DND-41 (cell line): ENCODE data around the gene ASB1.

Source experiments
- ATAC-seq: fragments of 200-7000 bp; cut with Tn5 transposase; 3 replicates; pipeline ENCODE4 v1.9.1; 2021; ENCODE audit warnings: low read depth; ENCODE audit not compliant: insufficient read depth
- DNase-seq: peaks from one replicate; pipeline ENCODE4 v3.0.0-alpha.2; 2020
- H2AFZ ChIP-seq: 2 replicates; pipeline ENCODE4 v1.6.0; 2012; ENCODE audit warnings: low read depth, low read length
- H3K27ac ChIP-seq: 2 replicates; pipeline ENCODE4 v1.5.1; 2012; ENCODE audit warnings: low read length, inconsistent platforms
- H3K27me3 ChIP-seq: fragments of 200-600 bp; sonication (generic); 2 replicates; pipeline ENCODE4 v1.6.0; 2012; ENCODE audit warnings: low read length, mild to moderate bottlenecking, inconsistent platforms; ENCODE audit not compliant: insufficient read depth, poor library complexity
- H3K36me3 ChIP-seq: 2 replicates; pipeline ENCODE4 v1.5.1; 2012; ENCODE audit warnings: low read length, inconsistent platforms; ENCODE audit not compliant: insufficient read depth
- H3K4me1 ChIP-seq: 2 replicates; pipeline ENCODE4 v1.5.1; 2012; ENCODE audit warnings: mild to moderate bottlenecking, low read length; ENCODE audit not compliant: insufficient read depth
- H3K4me2 ChIP-seq: 2 replicates; pipeline ENCODE4 v1.6.0; 2012; ENCODE audit warnings: mild to moderate bottlenecking, moderate library complexity, low read length, inconsistent platforms; ENCODE audit not compliant: insufficient read depth
- H3K4me3 ChIP-seq, 2 experiments: fragments of 200-600 bp in 1 of 2; shearing (Covaris generic) in 1 of 2; 2 replicates each; pipeline ENCODE4 v1.5.1; 2012 to 2016; ENCODE audit warnings: inconsistent platforms in 2 of 2, low read length in 2 of 2, mild to moderate bottlenecking in 2 of 2, low read depth in 1 of 2, moderate library complexity in 1 of 2
- H3K79me2 ChIP-seq: 2 replicates; pipeline ENCODE4 v1.6.0; 2012; ENCODE audit warnings: low read length, inconsistent platforms; ENCODE audit not compliant: insufficient read depth
- H3K9ac ChIP-seq: 2 replicates; pipeline ENCODE4 v1.6.0; 2012; ENCODE audit warnings: low read depth, mild to moderate bottlenecking, inconsistent platforms, low read length, moderate library complexity
- H3K9me3 ChIP-seq: 2 replicates; pipeline ENCODE4 v1.5.1; 2012; ENCODE audit warnings: low read length, moderate library complexity, mild to moderate bottlenecking, inconsistent platforms; ENCODE audit not compliant: insufficient read depth, severe bottlenecking
- H4K20me1 ChIP-seq: 2 replicates; pipeline ENCODE4 v1.6.0; 2012; ENCODE audit warnings: low read length; ENCODE audit not compliant: insufficient read depth
- CTCF ChIP-seq: IDR thresholded peaks from 2 replicates; pipeline ENCODE4 v1.5.1; 2012; ENCODE audit warnings: borderline replicate concordance, low read length, moderate library complexity, mild to moderate bottlenecking; ENCODE audit not compliant: poor library complexity, severe bottlenecking; ENCODE audit errors: extremely low read depth
- EZH2 ChIP-seq: IDR thresholded peaks from 3 replicates; pipeline ENCODE4 v1.6.1; 2012; ENCODE audit warnings: borderline replicate concordance, low read depth, mild to moderate bottlenecking, moderate library complexity, low read length, inconsistent platforms; ENCODE audit not compliant: severe bottlenecking

Gene ASB1

GRCh38 chr2:238406221-238406997 lies 20.3 kb upstream of the ASB1 start:
- no peak overlapping the region for H3K9ac ChIP-seq
- TF ChIP-seq EZH2 (no peak), CTCF (no peak)
- no peaks in the 10 kb centered on the region for H3K79me2 ChIP-seq
- no peaks in the 10 kb centered on the region for H3K4me1 ChIP-seq
- H2AFZ ChIP-seq, result no peak overlapping the region
- ATAC-seq (no peak), DNase-seq (no peak)
- H3K4me2 ChIP-seq, result no peak overlapping the region
- H3K9me3 ChIP-seq, result no peaks in the 10 kb centered on the region
- H4K20me1 ChIP-seq, result no peaks in the 10 kb centered on the region
- H3K4me3 ChIP-seq, result no peak overlapping the region
- H3K36me3 ChIP-seq, result no peaks in the 10 kb centered on the region
- no peaks in the 10 kb centered on the region for H3K27me3 ChIP-seq
- H3K27ac ChIP-seq, result no peak overlapping the region

DNA sequence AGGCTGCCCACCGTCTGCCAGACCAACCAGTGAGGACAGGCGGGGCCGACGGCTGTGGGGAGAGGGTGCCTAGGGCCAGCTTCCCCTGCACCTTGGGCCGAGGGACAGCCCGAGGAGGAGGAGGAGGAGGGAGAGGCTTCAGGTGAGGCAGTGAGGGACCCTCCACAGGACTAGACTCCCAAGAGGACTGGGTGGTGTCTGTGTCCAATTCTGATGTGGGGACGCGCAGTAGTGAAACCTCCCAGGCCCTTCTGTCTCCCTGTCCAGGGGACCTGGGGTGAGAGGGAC lies 19.8 kb upstream of the ASB1 start:
- no peaks in the 10 kb centered on the region for H4K20me1 ChIP-seq
- H3K9me3 ChIP-seq, result no peaks in the 10 kb centered on the region
- H3K4me3 ChIP-seq, result no peak overlapping the region
- ATAC-seq (no peak), DNase-seq (no peak)
- H3K27me3 ChIP-seq, result no peaks in the 10 kb centered on the region
- no peaks in the 10 kb centered on the region for H3K79me2 ChIP-seq
- H3K4me1 ChIP-seq, result no peaks in the 10 kb centered on the region
- H2AFZ ChIP-seq, result no peak overlapping the region
- TF ChIP-seq CTCF (no peak), EZH2 (no peak)
- H3K4me2 ChIP-seq, result no peak overlapping the region
- no peaks in the 10 kb centered on the region for H3K36me3 ChIP-seq
- H3K27ac ChIP-seq, result no peak overlapping the region
- H3K9ac ChIP-seq, result no peak overlapping the region

GRCh38 chr2:238407566-238407965 lies 19.2 kb upstream of the ASB1 start:
- Histone ChIP-seq H3K27me3 (no peaks in the 10 kb centered on the region), H2AFZ (no peak overlapping the region)

More at GRCh38 chr2:238407566-238407965, 19.2 kb upstream of the ASB1 start:
- ATAC-seq (no peak), DNase-seq (no peak)
- no peak for TF ChIP-seq CTCF
- TF ChIP-seq EZH2, result no peak
- no peaks in the 10 kb centered on the region for H3K4me1 ChIP-seq
- no peak overlapping the region for H3K27ac ChIP-seq
- H3K79me2 ChIP-seq, result no peaks in the 10 kb centered on the region
- no peak overlapping the region for H3K4me3 ChIP-seq
- no peaks in the 10 kb centered on the region for H3K36me3 ChIP-seq
- no peaks in the 10 kb centered on the region for H4K20me1 ChIP-seq
- no peaks in the 10 kb centered on the region for H3K9me3 ChIP-seq
- H3K9ac ChIP-seq, result no peak overlapping the region
- H3K4me2 ChIP-seq, result no peak overlapping the region
